SKM-1 treated with dmso at 0.1 percent for 144 hours (cell line): ENCODE results near the gene KLHL1.

ENCODE experiments used
- DNase-seq: peaks from one replicate; lab custom pipeline; 2025; ENCODE audit not compliant: unreplicated experiment; lab: John Stamatoyannopoulos, UW

Gene KLHL1

DNA sequence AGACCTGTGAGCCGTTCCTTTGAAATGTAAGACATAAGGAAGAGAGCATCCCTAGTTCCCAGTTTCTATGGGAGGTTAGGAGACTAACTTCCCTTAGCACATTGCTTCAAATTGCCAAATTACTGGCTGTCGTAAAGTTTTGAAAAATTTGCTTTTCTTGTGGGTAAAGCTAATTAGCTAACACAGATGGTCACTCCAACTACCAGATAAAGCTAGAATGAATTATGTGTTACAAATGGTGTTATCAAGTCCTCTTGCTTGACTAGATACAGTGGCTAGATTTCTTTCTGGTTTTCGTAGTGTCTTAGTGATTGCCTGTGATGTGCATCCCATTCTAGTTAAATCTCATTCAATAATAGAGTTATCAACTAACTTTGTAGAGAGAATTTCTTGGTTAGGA lies 417.3 kb downstream of the KLHL1 start:
- no peak for DNase-seq

DNA sequence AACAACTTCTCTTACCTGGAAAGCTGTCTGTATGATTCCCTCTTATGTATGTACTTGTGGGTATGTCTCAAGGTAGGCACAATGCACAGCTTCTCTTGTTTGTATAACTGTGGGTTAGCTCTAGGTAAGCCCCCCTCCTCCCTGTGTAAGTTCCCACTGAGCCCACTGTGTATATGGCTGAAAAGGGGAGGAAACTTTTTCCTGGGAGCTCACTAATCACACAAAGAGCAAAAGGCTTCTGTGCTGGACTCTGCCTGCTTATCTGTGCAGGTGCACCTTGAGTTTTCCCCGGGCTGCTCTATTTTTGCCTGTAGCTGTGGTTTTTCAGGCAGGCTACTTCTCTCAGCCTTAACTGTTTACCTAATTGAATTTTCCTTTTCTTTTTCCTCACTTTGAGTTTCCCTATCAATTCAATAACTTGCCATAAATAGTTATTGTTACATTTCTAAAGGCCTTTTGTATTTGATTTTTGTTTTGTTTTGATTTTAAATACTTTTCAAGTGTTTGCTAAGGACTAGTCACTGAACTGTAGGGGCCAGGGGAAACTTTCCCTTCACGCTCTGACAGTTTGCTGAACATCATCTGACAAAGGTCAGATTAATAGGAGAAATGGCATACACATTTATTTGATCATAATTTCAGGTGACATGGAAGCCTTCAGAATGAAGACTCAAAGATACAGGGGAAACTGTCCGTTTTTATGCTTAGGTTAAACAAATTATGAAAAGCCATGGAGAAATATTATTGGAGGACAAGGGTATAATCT lies 424.1 kb downstream of the KLHL1 start:
- no peak for DNase-seq

DNA sequence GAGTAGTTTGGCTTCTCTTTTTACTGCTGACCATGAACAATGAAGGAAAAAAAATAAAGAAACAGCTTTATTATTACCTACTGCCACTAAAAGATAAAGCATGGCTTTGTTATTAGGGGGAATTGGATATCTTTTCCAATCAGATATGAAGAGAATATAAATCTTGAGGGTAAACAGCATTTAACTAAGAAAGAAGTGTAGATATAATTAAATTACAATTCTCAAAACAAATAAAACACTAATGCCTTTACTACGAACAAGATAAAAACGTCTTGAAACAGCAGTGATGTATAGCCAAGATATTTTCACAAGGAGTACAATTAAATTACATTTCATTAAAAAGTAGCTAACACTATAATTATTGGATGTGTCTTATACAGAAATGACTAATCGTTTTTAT lies 426.5 kb downstream of the KLHL1 start:
- DNase-seq, result no peak

DNA sequence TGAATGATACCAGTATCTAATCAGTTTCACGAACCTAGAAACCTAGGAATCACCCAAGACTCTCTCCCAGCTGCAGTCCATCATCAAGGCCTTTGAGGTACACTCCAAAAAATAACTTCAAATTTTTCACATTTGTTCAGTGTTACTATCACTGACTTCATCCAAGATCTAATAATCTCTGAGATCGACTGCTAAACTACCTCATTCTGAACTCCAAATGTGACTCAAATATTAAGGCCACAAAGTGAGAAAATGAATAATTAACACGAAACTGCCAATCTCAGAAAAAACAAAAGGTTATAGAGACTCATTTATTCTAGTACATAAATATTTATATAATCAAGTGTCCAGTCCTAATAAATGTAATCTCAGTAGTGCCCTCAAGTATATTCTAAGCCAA lies 430.9 kb downstream of the KLHL1 start:
- no peak for DNase-seq

DNA sequence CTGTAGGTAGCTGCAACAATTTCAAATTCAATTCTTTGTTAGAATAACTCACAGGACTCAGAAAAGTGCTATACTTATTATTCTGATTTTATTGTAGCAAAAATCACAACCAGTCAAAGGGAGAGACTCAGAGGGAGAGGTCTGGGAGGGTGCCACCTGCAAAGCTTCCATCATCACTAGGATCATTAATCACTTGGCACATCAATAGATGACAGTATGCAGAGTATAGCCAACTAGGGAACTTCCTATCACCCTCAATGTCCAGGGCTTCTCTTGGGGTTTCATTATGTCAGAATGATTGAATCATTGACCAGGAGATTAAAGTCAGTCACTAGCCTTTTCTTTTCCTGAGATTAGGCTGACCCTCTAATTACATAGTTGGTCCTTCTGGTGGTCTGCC lies 432.0 kb downstream of the KLHL1 start:
- DNase-seq, result no peak

DNA sequence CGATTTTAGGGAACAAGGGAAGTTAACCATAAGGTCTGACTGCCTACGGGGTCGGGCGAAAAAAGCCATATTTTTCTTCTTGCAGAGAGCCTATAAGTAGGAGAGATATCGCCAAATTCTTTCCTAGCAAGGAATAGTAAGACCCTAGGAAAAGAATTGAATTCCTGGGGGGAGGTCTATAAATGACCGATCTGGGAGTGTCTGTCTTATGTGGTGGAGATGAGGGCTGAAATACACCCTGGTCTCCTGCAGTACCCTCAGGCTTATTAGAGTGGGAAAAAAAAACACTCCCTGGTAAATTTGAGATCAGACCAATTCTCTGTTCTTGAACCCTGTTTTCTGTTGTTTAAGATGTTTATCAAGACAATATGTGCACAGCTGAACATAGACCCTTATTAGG lies 448.1 kb downstream of the KLHL1 start:
- DNase-seq, result no peak

DNA sequence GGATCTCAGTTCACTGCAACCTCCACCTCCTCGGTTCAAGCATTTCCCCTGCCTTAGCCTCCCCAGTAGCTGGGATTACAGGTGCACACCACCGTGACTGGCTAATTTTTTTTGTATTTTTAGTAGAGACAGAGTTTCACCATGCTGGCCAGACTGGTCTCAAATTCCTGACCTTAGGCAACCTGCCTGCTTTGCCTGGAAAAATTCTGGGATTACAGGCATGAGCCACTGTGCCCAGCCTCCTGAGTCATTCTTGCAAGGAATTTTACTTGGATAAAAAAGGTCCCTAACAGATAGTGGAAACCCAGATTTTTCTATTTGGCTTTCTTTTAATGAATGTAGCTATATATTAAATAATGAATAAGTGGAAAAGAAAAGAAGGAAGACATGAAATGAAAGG lies 450.6 kb downstream of the KLHL1 start:
- DNase-seq, result no peak

DNA sequence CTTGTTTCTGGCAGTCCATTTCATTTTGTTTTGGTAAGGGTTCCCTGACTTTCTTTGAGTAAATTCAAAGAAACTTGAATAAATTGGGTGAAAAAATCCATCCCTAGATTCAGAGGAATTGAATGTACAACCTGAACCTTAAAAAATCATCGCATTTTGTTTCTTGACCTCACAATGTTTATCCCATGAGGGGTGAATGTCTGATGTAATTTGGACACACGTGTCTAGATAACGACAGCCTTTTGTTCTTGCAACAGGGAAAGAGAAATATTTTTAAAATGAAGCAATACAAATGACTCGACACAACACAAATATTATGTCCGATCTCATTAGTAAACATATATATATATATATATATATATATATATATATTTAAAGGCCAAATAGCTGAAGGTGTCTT lies 453.9 kb downstream of the KLHL1 start:
- no peak for DNase-seq
